B cell (primary cell): ENCODE data around the gene PLA2R1. TPM values are rescaled to one million over a fixed set of nuclear protein-coding genes. Genes with fewer than 3 reads are reported as not detected.

Experiments
- ATAC-seq: fragments of 200-7000 bp; cut with Tn5 transposase; one replicate; pipeline ENCODE4 v1.10.0; 2021; ENCODE audit warnings: low read depth, mild to moderate bottlenecking, moderate number of reproducible peaks, moderate library complexity
- CTCF ChIA-PET: fragments of 350-600 bp; sonication (Branson Sonifier 250); formaldehyde crosslinking; loops from one replicate; lab custom pipeline; 2021; ENCODE audit warnings: antibody characterized with exemption, inconsistent platforms; lab: Charles Lee
- POLR2A ChIA-PET: fragments of 350-600 bp; sonication (Branson Sonifier 250); formaldehyde crosslinking; loops from one replicate; lab custom pipeline; 2021; ENCODE audit warnings: antibody characterized with exemption; lab: Charles Lee
- DNase-seq: peaks from one replicate; pipeline ENCODE4 v3.0.0; 2013
- H2AFZ ChIP-seq: 2 replicates; pipeline ENCODE4 v1.6.1; 2012; ENCODE audit warnings: mild to moderate bottlenecking, low read depth, low read length; ENCODE audit not compliant: insufficient read depth, poor library complexity, severe bottlenecking
- H3K27ac ChIP-seq, 2 donors: 1 replicate in 1 of 2; 2 replicates in 1 of 2; pipeline ENCODE4 v1.5.1; 2012 to 2013; ENCODE audit warnings: low read length in 2 of 2, mild to moderate bottlenecking in 2 of 2, moderate library complexity in 1 of 2
- H3K27me3 ChIP-seq, 4 experiments: fragments of 200-600 bp in 1 of 4; sonication (generic) in 1 of 4; replicated peaks in 1 of 4; 1 replicate in 2 of 4; 2 replicates in 2 of 4; pipeline versions ENCODE4 v1.6.1 to v1.7.0; 2013 to 2016; ENCODE audit warnings: low read length in 3 of 4, mild to moderate bottlenecking in 2 of 4, mixed read lengths in 1 of 4, moderate library complexity in 1 of 4; ENCODE audit not compliant: insufficient read depth in 4 of 4, control insufficient read depth in 3 of 4; ENCODE audit errors: control extremely low read depth in 1 of 4
- H3K36me3 ChIP-seq, 2 experiments: replicated peaks in 1 of 2; 1 replicate in 1 of 2; 2 replicates in 1 of 2; pipeline versions ENCODE4 v1.6.1 to v1.7.1; 2013; ENCODE audit warnings: low read length in 1 of 2; ENCODE audit not compliant: insufficient read depth in 2 of 2, control insufficient read depth in 1 of 2; ENCODE audit errors: control extremely low read depth in 1 of 2, extremely low read depth in 1 of 2
- H3K4me1 ChIP-seq, 2 donors: fragments of 200-600 bp in 1 of 2; sonication (generic) in 1 of 2; 1 replicate in 1 of 2; 2 replicates in 1 of 2; pipeline versions ENCODE4 v1.5.1 to v1.6.1; 2013 to 2017; ENCODE audit warnings: low read length in 2 of 2; ENCODE audit not compliant: control insufficient read depth in 2 of 2, insufficient read depth in 2 of 2
- H3K4me2 ChIP-seq: replicated peaks from 2 replicates; pipeline ENCODE3; 2012; ENCODE audit warnings: mild to moderate bottlenecking, low read depth, low read length; ENCODE audit not compliant: poor library complexity, severe bottlenecking
- H3K4me3 ChIP-seq, 5 experiments: fragments of 200-600 bp in 1 of 5; sonication (generic) in 1 of 5; 1 replicate in 3 of 5; 2 replicates in 2 of 5; pipeline versions ENCODE4 v1.5.1 to v1.7.0; 2011 to 2016; ENCODE audit warnings: low read length in 4 of 5, mild to moderate bottlenecking in 4 of 5, low read depth in 2 of 5, control low read depth in 1 of 5, moderate library complexity in 1 of 5; ENCODE audit not compliant: insufficient read depth in 1 of 5; ENCODE audit errors: control extremely low read depth in 1 of 5, extremely low read depth in 1 of 5
- H3K79me2 ChIP-seq: fragments of 200-600 bp; sonication (generic); one replicate; pipeline ENCODE4 v1.6.0; 2016; ENCODE audit warnings: low read length; ENCODE audit not compliant: control insufficient read depth, insufficient read depth
- H3K9ac ChIP-seq: fragments of 200-600 bp; sonication (generic); 2 replicates; pipeline ENCODE4 v1.6.1; 2017; ENCODE audit warnings: mild to moderate bottlenecking, low read length, moderate library complexity
- H3K9me3 ChIP-seq, 3 donors: one replicate each; pipeline versions ENCODE4 v1.6.1 to v1.7.1; 2013; ENCODE audit warnings: low read length in 2 of 3; ENCODE audit not compliant: control insufficient read depth in 2 of 3, insufficient read depth in 1 of 3; ENCODE audit errors: control extremely low read depth in 1 of 3
- H4K20me1 ChIP-seq: 2 replicates; pipeline ENCODE4 v1.6.0; 2012; ENCODE audit warnings: mild to moderate bottlenecking, low read length; ENCODE audit not compliant: insufficient read depth, control insufficient read depth, poor library complexity, severe bottlenecking
- H3K27ac Mint-ChIP-seq: one replicate; pipeline ENCODE4 v1.8.0; 2021; ENCODE audit warnings: mixed read lengths
- H3K27me3 Mint-ChIP-seq: one replicate; pipeline ENCODE4 v1.8.0; 2021; ENCODE audit warnings: mixed read lengths
- H3K4me1 Mint-ChIP-seq: one replicate; pipeline ENCODE4 v1.8.0; 2021; ENCODE audit warnings: mixed read lengths
- H3K4me3 Mint-ChIP-seq: one replicate; pipeline ENCODE4 v1.8.0; 2021; ENCODE audit warnings: mixed read lengths
- H3K9me3 Mint-ChIP-seq: one replicate; pipeline ENCODE4 v1.8.0; 2022; ENCODE audit warnings: mixed read lengths; ENCODE audit not compliant: insufficient read depth
- EZH2 ChIP-seq: IDR thresholded peaks from 2 replicates; pipeline ENCODE4 v1.6.1; 2012; ENCODE audit warnings: borderline replicate concordance, low read depth, mild to moderate bottlenecking, moderate library complexity, low read length; ENCODE audit not compliant: insufficient read depth, poor library complexity, severe bottlenecking
- WGBS: methylation state at CpG from one replicate; pipeline ENCODE4 v1.1.5; 2013; ENCODE audit warnings: missing lambda C conversion rate; ENCODE audit not compliant: insufficient coverage; 5-methylcytosine and 5-hydroxymethylcytosine counted together
- intact Hi-C: fragments of 100-400 bp; cut with micrococcal nuclease; formaldehyde crosslinking; loops from one replicate; pipeline ENCODE4 v1.10.0; 2022
- polyA plus RNA-seq: library from polyadenylated mRNA; depleted of rRNA; stranded (reverse); fragments of >200 nt; gene quantifications from 2 replicates; pipeline ENCODE4 v1.2.3, GENCODE V29; 2012
- total RNA-seq, 2 donors: library from RNA; stranded (reverse); fragments of 120-200 nt in 1 of 2; gene quantifications; 1 replicate in 1 of 2; 2 replicates in 1 of 2; pipeline versions ENCODE4 v1.2.3 to v1.2.4, GENCODE V29; 2013 to 2022
- TF ChIP-seq, protein P1 (sequence below): fragments of 200-600 bp; IDR thresholded peaks from one replicate; pipeline ENCODE4 v1.8.0; 2022; ENCODE audit warnings: antibody characterized with exemption, mild to moderate bottlenecking

Gene PLA2R1
- total and polyA plus RNA-seq, 2 donors (not counting 1 experiment from before 2014, with no cell fraction given): not detected

DNA sequence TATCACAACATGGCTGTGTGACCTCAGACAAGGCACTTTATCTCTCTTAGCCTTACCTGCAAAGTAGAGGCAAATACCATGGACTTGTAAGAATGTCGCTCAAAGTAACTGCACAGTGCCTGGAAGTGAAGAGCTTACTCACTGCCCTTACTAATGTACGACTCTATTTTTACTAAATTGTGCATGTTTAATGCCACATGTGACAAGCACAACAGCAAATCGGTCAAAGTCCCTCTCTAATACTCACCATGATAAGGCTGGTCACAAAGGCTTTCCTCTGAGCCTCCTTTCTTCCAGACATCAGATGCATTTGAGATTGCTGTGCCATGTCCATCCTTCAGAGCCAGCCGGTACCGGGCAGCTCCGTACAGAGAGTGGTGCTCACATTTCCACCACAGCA, 164.0 kb downstream of the PLA2R1 start:
- no peaks in the 10 kb centered on the region for H3K27me3 Mint-ChIP-seq
- Histone ChIP-seq H3K4me1 (peaks cover 14 to 25% of the 10 kb centered on the region in 2 donors), H3K9ac (no peak overlapping the region), H3K79me2 (peaks cover 61% of the 10 kb centered on the region), H3K27me3 (no peaks in the 10 kb centered on the region), H2AFZ (no peak overlapping the region), H3K4me2 (no peak overlapping the region), H3K36me3 (peaks cover 10 to 17% of the 10 kb centered on the region in 2 experiments), H4K20me1 (peaks cover 4% of the 10 kb centered on the region), H3K27ac (no peak overlapping the region), H3K9me3 (no peaks in the 10 kb centered on the region), H3K4me3 (no peak overlapping the region)
- CTCF ChIA-PET: no interaction called here
- H3K27ac Mint-ChIP-seq: no peak overlapping the region
- intact Hi-C loops: no loop called here
- TF ChIP-seq EZH2: no peak
- TF ChIP-seq, protein P1, sequence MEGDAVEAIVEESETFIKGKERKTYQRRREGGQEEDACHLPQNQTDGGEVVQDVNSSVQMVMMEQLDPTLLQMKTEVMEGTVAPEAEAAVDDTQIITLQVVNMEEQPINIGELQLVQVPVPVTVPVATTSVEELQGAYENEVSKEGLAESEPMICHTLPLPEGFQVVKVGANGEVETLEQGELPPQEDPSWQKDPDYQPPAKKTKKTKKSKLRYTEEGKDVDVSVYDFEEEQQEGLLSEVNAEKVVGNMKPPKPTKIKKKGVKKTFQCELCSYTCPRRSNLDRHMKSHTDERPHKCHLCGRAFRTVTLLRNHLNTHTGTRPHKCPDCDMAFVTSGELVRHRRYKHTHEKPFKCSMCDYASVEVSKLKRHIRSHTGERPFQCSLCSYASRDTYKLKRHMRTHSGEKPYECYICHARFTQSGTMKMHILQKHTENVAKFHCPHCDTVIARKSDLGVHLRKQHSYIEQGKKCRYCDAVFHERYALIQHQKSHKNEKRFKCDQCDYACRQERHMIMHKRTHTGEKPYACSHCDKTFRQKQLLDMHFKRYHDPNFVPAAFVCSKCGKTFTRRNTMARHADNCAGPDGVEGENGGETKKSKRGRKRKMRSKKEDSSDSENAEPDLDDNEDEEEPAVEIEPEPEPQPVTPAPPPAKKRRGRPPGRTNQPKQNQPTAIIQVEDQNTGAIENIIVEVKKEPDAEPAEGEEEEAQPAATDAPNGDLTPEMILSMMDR: no peak
- peaks cover 65% of the 10 kb centered on the region for H3K4me1 Mint-ChIP-seq
- 97% methylated on average over 6 of the region's 6 CpGs for WGBS
- no peaks in the 10 kb centered on the region for H3K9me3 Mint-ChIP-seq
- no peak for ATAC-seq
- no peak for DNase-seq
- no peak overlapping the region for H3K4me3 Mint-ChIP-seq
- POLR2A ChIA-PET: interaction anchor here (0.6 kb wide), 1 partner anchor 283 kb away, joined by 7 read pairs; no protein-coding TSS in a partner anchor

DNA sequence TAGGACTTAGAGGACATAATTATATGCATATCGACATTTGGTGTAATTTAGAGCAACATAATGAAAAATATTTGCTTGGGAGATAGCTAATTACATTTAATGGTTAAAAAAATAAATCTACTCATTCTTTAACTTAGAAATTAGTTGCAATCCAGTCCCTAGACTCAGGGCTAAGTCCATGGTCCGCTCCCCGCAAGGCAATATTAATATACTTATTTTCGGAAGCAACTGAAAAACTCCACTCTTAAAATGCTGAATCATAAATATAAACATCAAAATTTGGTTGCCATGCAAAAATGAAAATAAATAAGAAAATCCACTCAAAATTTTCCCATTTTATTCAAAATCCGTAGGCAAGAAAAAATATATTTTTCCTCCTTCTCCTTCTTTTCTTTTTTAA, 164.7 kb downstream of the PLA2R1 start:
- Mint-ChIP-seq H3K27me3 (no peaks in the 10 kb centered on the region), H3K4me1 (peaks cover 65% of the 10 kb centered on the region), H3K27ac (no peak overlapping the region), H3K9me3 (no peaks in the 10 kb centered on the region), H3K4me3 (no peak overlapping the region)
- ChIA-PET POLR2A (no interaction called here), CTCF (no interaction called here)
- Histone ChIP-seq H3K4me2 (no peak overlapping the region), H2AFZ (no peak overlapping the region), H3K9me3 (no peaks in the 10 kb centered on the region), H3K27me3 (no peaks in the 10 kb centered on the region), H3K9ac (no peak overlapping the region), H3K36me3 (peaks cover 10 to 15% of the 10 kb centered on the region in 2 experiments), H3K27ac (no peak overlapping the region), H3K4me1 (peaks cover 7 to 18% of the 10 kb centered on the region in 2 donors), H3K4me3 (no peak overlapping the region), H3K79me2 (peaks cover 54% of the 10 kb centered on the region), H4K20me1 (peaks cover 4% of the 10 kb centered on the region)
- no peak for TF ChIP-seq EZH2
- TF ChIP-seq, protein P1: no peak
- 100% methylated on average over 1 of the region's 5 CpGs for WGBS
- DNase-seq (no peak), ATAC-seq (no peak)
- intact Hi-C loops: no loop called here
